ENCODE results near the gene FUT6.
"Not testable (repeated sequence)": the region's sequence is repeated elsewhere in the genome, so short reads cannot be mapped to it uniquely, and the experiment has no call there.

The FUT6 gene

GRCh38 chr19:5839065-5840017 lies at the start of gene FUT6:
Gene FUT6 (minus strand): TSS chr19:5839702. CDS start chr19:5832567, 7,135 bp downstream.
- no peak for DNase-seq

- DNase-seq, result not testable (repeated sequence)
Observed at GRCh38 chr19:5884065-5884811, 44.7 kb upstream of the FUT6 start.

- not testable (repeated sequence) for DNase-seq
Observed at GRCh38 chr19:5883157-5883873, 43.8 kb upstream of the FUT6 start.

- no peak for DNase-seq
Observed at GRCh38 chr19:5882421-5882968, 43.0 kb upstream of the FUT6 start.

- DNase-seq, result peak; percentile 10
Observed at GRCh38 chr19:5881543-5882299, 42.2 kb upstream of the FUT6 start.

- peak; percentile 6 for DNase-seq
Observed at GRCh38 chr19:5880604-5881078, 41.1 kb upstream of the FUT6 start.

- DNase-seq, result no peak
Observed at GRCh38 chr19:5880196-5880595, 40.7 kb upstream of the FUT6 start.

- DNase-seq, result no peak
Observed at GRCh38 chr19:5877882-5878281, 38.4 kb upstream of the FUT6 start.

GRCh38 chr19:5877427-5877826 lies 37.9 kb upstream of the FUT6 start:
- no peak for DNase-seq

- not testable (repeated sequence) for DNase-seq
Observed at GRCh38 chr19:5874496-5874895, 35.0 kb upstream of the FUT6 start.

GRCh38 chr19:5873617-5874199 lies 34.2 kb upstream of the FUT6 start:
- no peak for DNase-seq

GRCh38 chr19:5870986-5871394 lies 31.5 kb upstream of the FUT6 start:
- no peak for DNase-seq

GRCh38 chr19:5867201-5868136 lies 28.0 kb upstream of the FUT6 start:
- no peak for DNase-seq

- DNase-seq, result no peak
Observed at GRCh38 chr19:5865772-5866171, 26.3 kb upstream of the FUT6 start.

GRCh38 chr19:5864725-5865486 lies 25.4 kb upstream of the FUT6 start:
- DNase-seq, result no peak

GRCh38 chr19:5864013-5864720 lies 24.7 kb upstream of the FUT6 start:
- DNase-seq, result no peak

- DNase-seq, result no peak
Observed at GRCh38 chr19:5863030-5863665, 23.6 kb upstream of the FUT6 start.

Data from DMS153 (cell line).